Spleen (tissue), 11 donors: ENCODE data around the gene LRP1. TPM values are rescaled to one million over a fixed set of nuclear protein-coding genes. Genes with fewer than 3 reads are reported as not detected.

ENCODE experiments used
- DNase-seq: peaks from one replicate; pipeline ENCODE4 v3.0.0-alpha.2; 2020
- H3K27ac ChIP-seq, 8 donors: fragments of 200-600 bp; sonication (generic) in 7 of 8; 1 replicate in 4 of 8; 2 replicates in 4 of 8; pipeline versions ENCODE4 v1.5.0 to v1.8.0; 2016 to 2021; ENCODE audit warnings: inconsistent platforms in 4 of 8, mild to moderate bottlenecking in 4 of 8, moderate library complexity in 1 of 8
- H3K27me3 ChIP-seq, 7 donors: fragments of 200-600 bp; sonication (generic) in 6 of 7; replicated peaks in 1 of 7; 1 replicate in 4 of 7; 2 replicates in 3 of 7; pipeline versions ENCODE4 v1.5.0 to v1.8.0; 2016 to 2021; ENCODE audit warnings: inconsistent platforms in 3 of 7, mild to moderate bottlenecking in 1 of 7
- H3K36me3 ChIP-seq, 6 donors: fragments of 200-600 bp; sonication (generic) in 5 of 6; 1 replicate in 4 of 6; 2 replicates in 2 of 6; pipeline versions ENCODE4 v1.5.0 to v1.8.0; 2016 to 2021; ENCODE audit warnings: inconsistent platforms in 2 of 6
- H3K4me1 ChIP-seq, 6 donors: fragments of 200-600 bp; sonication (generic) in 5 of 6; 1 replicate in 3 of 6; 2 replicates in 3 of 6; pipeline versions ENCODE4 v1.5.0 to v1.8.0; 2016 to 2021; ENCODE audit warnings: inconsistent platforms in 3 of 6
- H3K4me3 ChIP-seq, 8 donors: fragments of 200-600 bp; sonication (generic) in 7 of 8; 1 replicate in 4 of 8; 2 replicates in 4 of 8; pipeline versions ENCODE4 v1.5.0 to v1.8.0; 2016 to 2021; ENCODE audit warnings: inconsistent platforms in 4 of 8, mild to moderate bottlenecking in 4 of 8, moderate library complexity in 2 of 8
- H3K9me3 ChIP-seq, 8 donors: fragments of 200-600 bp; sonication (generic) in 7 of 8; 1 replicate in 4 of 8; 2 replicates in 4 of 8; pipeline versions ENCODE4 v1.5.0 to v1.8.0; 2016 to 2021; ENCODE audit warnings: inconsistent platforms in 4 of 8
- CTCF ChIP-seq, 11 experiments: fragments of 200-600 bp in 7 of 11; fragments of 450-650 bp in 4 of 11; sonication (generic) in 4 of 11; IDR thresholded peaks in 8 of 11; conservative IDR thresholded peaks in 3 of 11; 1 replicate in 7 of 11; 2 replicates in 4 of 11; pipeline versions ENCODE4 v1.4.0 to v1.8.0; 2016 to 2021; ENCODE audit warnings: antibody characterized with exemption in 11 of 11, inconsistent platforms in 4 of 11, mild to moderate bottlenecking in 1 of 11
- POLR2A ChIP-seq, 3 donors: fragments of 450-650 bp; IDR thresholded peaks; one replicate each; pipeline ENCODE4 v1.5.1; 2017; ENCODE audit warnings: antibody characterized with exemption in 3 of 3, mild to moderate bottlenecking in 1 of 3
- POLR2AphosphoS5 ChIP-seq, 3 donors: sonication (generic); formaldehyde crosslinking; IDR thresholded peaks; one replicate each; pipeline ENCODE4 v1.5.1; 2017; ENCODE audit warnings: antibody characterized with exemption in 3 of 3
- WGBS, 5 donors: extraction: QIAGEN DNeasy Blood & Tissue Kit in 3 of 5; methylation state at CpG; one replicate each; pipeline versions ENCODE4 v1.1.5 to v1.1.7; 2013 to 2018; 5-methylcytosine and 5-hydroxymethylcytosine counted together
- intact Hi-C: fragments of 100-400 bp; cut with DNase I; formaldehyde crosslinking; loops from one replicate; pipeline ENCODE4 v1.15.0; 2023; ENCODE audit warnings: low total_unique reads
- polyA plus RNA-seq, 3 donors: library from polyadenylated mRNA; stranded (reverse); fragments of 200-250 nt; gene quantifications; one replicate each; pipeline ENCODE4 v1.2.1, GENCODE V29; 2013
- total RNA-seq, 7 donors: library from RNA; depleted of rRNA in 3 of 7; stranded (reverse); fragments of >200 nt in 3 of 7; fragmentation: NEBNext Ultra II Directional in 4 of 7; extraction: Animal tissue kit (Norgen Biotek cat#: 25700) in 4 of 7; gene quantifications; one replicate each; pipeline versions ENCODE4 v1.1.0 to v1.2.1, GENCODE V29; 2016 to 2021
- donor health status: healthy with polysubstance abuse.
- donor health status: DM: no; HTN: no; CAD: no; lungs with moderate emphysema.
- donor health status: DM: no; HTN: no; CAD: no.
- donor health status: Bipolar disorder and iron deficiency.
- donor health status: healthy.
- donor health status: DM: no; HTN: no; CAD: no.
- donor health status: DM: yes; HTN: yes; CAD: no.

LRP1 gene
- total and polyA plus RNA-seq, 10 donors, result 8.9 to 216 (median 159) TPM

GRCh38 chr12:57087010-57087690, 41.1 kb upstream of the LRP1 start:
- no peaks in the 10 kb centered on the region for H3K9me3 ChIP-seq
- H3K36me3 ChIP-seq, result peaks cover 0 to 15% (median 12%) of the 10 kb centered on the region in 6 donors
- H3K27ac ChIP-seq, result peak overlapping the region; percentile 94 to 99 (median 97)
- intact Hi-C loops, result no loop called here
- TF ChIP-seq POLR2A (IDR thresholded peaks at IDR 0.05) (peak in 2 of 3 donors; percentile 14 to 63), POLR2AphosphoS5 (IDR thresholded peaks at IDR 0.05) (peak; percentile 82 to 85 (median 82)), CTCF (IDR thresholded peaks at IDR 0.05 in 8 of 11, conservative IDR thresholded peaks at IDR 0.05 in 3 of 11) (no peak)
- peak; percentile 96 for DNase-seq
- H3K4me3 ChIP-seq, result peak overlapping the region; percentile 59 to 96 (median 82)
- no peaks in the 10 kb centered on the region for H3K27me3 ChIP-seq
- 0 to 1% (median 0%) methylated on average over 10 to 51 of the region's 52 CpGs for WGBS, 5 donors
- H3K4me1 ChIP-seq, result peaks cover 17 to 62% (median 43%) of the 10 kb centered on the region in 6 donors

GRCh38 chr12:57087691-57088353, 40.5 kb upstream of the LRP1 start:
- DNase-seq, result peak; percentile 93
- peak in 1 of 11 experiments; percentile 10 for TF ChIP-seq CTCF (IDR thresholded peaks at IDR 0.05 in 8 of 11, conservative IDR thresholded peaks at IDR 0.05 in 3 of 11)
- TF ChIP-seq POLR2A (IDR thresholded peaks at IDR 0.05), result no peak
- TF ChIP-seq POLR2AphosphoS5 (IDR thresholded peaks at IDR 0.05), result peak in 2 of 3 donors; percentile 29 to 54
- Histone ChIP-seq H3K27ac (peak overlapping the region; percentile 94 to 99 (median 97)), H3K4me1 (peaks cover 21 to 68% (median 48%) of the 10 kb centered on the region in 6 donors), H3K27me3 (no peaks in the 10 kb centered on the region), H3K4me3 (peak overlapping the region; percentile 59 to 96 (median 82)), H3K9me3 (no peaks in the 10 kb centered on the region), H3K36me3 (peaks cover 0 to 22% (median 15%) of the 10 kb centered on the region in 6 donors)
- WGBS, 5 donors, result 0 to 1% (median 0%) methylated on average over 13 to 37 of the region's 37 CpGs
- intact Hi-C loops, result no loop called here

GRCh38 chr12:57088354-57089270, 39.7 kb upstream of the LRP1 start, which contains the start of gene NAB2:
Gene NAB2, plus strand, starts transcription at chr12:57089114. Its CDS starts 158 bp downstream, at chr12:57089272.
- peaks cover 0 to 29% (median 18%) of the 10 kb centered on the region in 6 donors for H3K36me3 ChIP-seq
- peak; percentile 99 for DNase-seq
- peaks cover 28 to 76% (median 55%) of the 10 kb centered on the region in 6 donors for H3K4me1 ChIP-seq
- WGBS, 5 donors, result 0 to 1% (median 0%) methylated on average over 31 to 91 of the region's 91 CpGs
- no peaks in the 10 kb centered on the region for H3K9me3 ChIP-seq
- peak in 1 of 3 donors; percentile 53 for TF ChIP-seq POLR2A (IDR thresholded peaks at IDR 0.05)
- TF ChIP-seq CTCF (IDR thresholded peaks at IDR 0.05 in 8 of 11, conservative IDR thresholded peaks at IDR 0.05 in 3 of 11), result peak in 2 of 11 experiments; percentile 2 to 22
- peak; percentile 90 to 92 (median 91) for TF ChIP-seq POLR2AphosphoS5 (IDR thresholded peaks at IDR 0.05)
- intact Hi-C loops, result no loop called here
- peak within 1 kb of the TSS; percentile 94 to 99 (median 97) for H3K27ac ChIP-seq
- peak within 1 kb of the TSS; percentile 59 to 96 (median 84) for H3K4me3 ChIP-seq
- H3K27me3 ChIP-seq, result no peaks in the 10 kb centered on the region
